Activated CD8-positive, alpha-beta T cell treated with anti-CD3 and anti-CD28 coated beads, Interleukin-2, amount 10 ng/mL, durations not matched to agents 7 days and 5 days (primary cell): ENCODE measurements around the gene DSCAM. TPM values are rescaled to one million over a fixed set of nuclear protein-coding genes. Genes with fewer than 3 reads are reported as not detected.

Experiments used
- ATAC-seq: fragments of 150-1000 bp; cut with Tn5 transposase; one replicate; pipeline ENCODE4 v1.10.0; 2021; ENCODE audit warnings: moderate library complexity
- CTCF ChIA-PET: fragments of 350-600 bp; sonication (Branson Sonifier 250); formaldehyde crosslinking; loops from one replicate; lab custom pipeline; 2021; ENCODE audit warnings: antibody characterized with exemption; lab: Charles Lee
- POLR2A ChIA-PET: fragments of 350-600 bp; sonication (Branson Sonifier 250); formaldehyde crosslinking; loops from one replicate; lab custom pipeline; 2021; ENCODE audit warnings: antibody characterized with exemption; lab: Charles Lee
- DNase-seq: peaks from one replicate; pipeline ENCODE4 v3.0.0-alpha.2; 2020
- H3K27ac Mint-ChIP-seq: one replicate; pipeline ENCODE4 v1.8.0; 2021; ENCODE audit warnings: mild to moderate bottlenecking, mixed read lengths
- H3K27me3 Mint-ChIP-seq: one replicate; pipeline ENCODE4 v1.8.0; 2021; ENCODE audit warnings: low read depth, mixed read lengths
- H3K36me3 Mint-ChIP-seq: one replicate; pipeline ENCODE4 v1.8.0; 2021; ENCODE audit warnings: low read depth, mixed read lengths
- H3K4me1 Mint-ChIP-seq: one replicate; pipeline ENCODE4 v1.8.0; 2021; ENCODE audit warnings: low read depth, mixed read lengths
- H3K4me3 Mint-ChIP-seq: one replicate; pipeline ENCODE4 v1.8.0; 2021; ENCODE audit warnings: mild to moderate bottlenecking, mixed read lengths
- H3K9me3 Mint-ChIP-seq: one replicate; pipeline ENCODE4 v1.8.0; 2022; ENCODE audit warnings: mixed read lengths; ENCODE audit not compliant: insufficient read depth
- total RNA-seq, 2 experiments: library from RNA; stranded (reverse); gene quantifications; one replicate each; pipeline ENCODE4 v1.2.3, GENCODE V29; 2021

Gene DSCAM
- total RNA-seq, 2 experiments from 2014 or later: not detected

DNA sequence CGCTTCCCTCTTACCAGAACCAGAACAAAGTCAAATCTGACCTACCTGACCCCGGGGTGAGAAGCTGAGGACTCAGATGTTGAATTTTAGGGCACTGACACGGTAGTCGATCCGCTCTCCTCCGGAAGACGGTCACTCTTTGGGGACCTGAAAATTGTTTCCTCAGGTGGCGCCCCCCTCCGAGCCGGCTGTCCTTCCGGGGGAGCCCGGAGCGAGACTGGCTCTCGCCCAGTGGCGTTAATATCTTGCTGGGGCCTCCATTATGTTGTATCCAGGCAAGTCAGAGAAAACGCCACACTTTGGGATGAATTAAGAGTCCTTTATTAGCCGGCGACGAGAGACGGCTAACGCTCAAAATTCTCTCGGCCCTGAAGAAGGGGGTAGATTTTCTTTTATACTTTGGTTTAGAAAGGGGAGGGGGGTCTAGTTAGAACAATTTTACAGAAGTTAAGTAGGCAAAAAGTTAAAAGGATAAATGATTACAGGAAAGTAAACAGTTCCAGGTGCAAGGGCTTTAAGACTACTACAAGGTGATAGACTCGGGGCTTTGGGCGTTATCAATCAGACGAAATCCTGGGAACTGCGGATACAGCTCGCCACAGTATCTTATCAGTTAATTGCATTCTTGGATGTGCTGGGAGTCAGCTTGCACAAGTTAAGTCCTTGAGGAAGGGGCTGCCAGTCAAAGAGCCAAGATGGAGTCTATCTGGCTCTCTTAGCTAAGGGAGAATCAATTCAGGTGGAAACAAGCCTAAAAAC is 269.5 kb downstream of the DSCAM start:
- no peak overlapping the region for H3K27ac Mint-ChIP-seq
- DNase-seq (no peak), ATAC-seq (no peak)
- no peaks in the 10 kb centered on the region for H3K9me3 Mint-ChIP-seq
- H3K4me3 Mint-ChIP-seq: no peak overlapping the region
- no peaks in the 10 kb centered on the region for H3K27me3 Mint-ChIP-seq
- H3K4me1 Mint-ChIP-seq: no peaks in the 10 kb centered on the region
- ChIA-PET POLR2A (no interaction called here), CTCF (no interaction called here)
- no peaks in the 10 kb centered on the region for H3K36me3 Mint-ChIP-seq

DNA sequence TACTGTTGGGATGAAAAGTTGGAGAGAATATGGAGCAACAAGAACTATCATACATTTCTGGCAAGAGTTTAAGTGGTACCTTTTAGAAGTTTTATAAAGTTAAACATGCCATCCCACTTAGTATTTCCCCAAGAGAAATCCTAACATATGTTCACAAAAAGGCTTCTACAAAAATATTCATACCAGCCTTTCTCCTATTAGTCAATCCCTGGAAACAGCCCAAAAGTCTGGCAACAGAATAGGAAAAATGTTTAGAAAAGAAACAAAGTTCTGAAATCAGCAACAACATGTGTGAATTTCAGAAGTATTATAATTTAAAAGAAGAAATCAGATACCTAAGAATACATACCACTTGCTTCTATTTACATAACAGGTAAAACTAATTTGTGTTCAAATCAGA is 271.0 kb downstream of the DSCAM start:
- CTCF ChIA-PET: no interaction called here
- H3K36me3 Mint-ChIP-seq: no peaks in the 10 kb centered on the region
- no peak for DNase-seq

DNA sequence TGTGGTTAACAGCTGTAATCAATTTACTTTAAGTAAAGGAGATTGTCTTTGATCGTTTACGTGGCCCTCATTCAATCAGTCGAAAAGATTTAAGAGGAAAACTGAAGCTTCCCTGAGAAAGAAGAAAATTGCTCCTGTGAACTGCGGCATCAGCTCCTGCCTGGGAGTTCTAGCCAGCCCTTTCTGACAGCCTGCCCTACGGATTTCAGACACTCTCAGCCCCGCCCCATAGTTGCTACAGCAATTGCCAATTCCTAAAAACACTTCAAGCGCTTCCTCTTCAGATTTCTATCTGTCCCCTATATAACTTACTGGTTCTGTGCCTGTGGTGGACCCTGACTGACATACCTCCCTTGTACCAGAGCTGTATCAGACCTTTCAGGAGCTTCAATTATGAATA is 277.6 kb downstream of the DSCAM start:
- CTCF ChIA-PET: no interaction called here
- Mint-ChIP-seq H3K4me1 (no peaks in the 10 kb centered on the region), H3K9me3 (peaks cover 6% of the 10 kb centered on the region), H3K27ac (no peak overlapping the region), H3K36me3 (no peaks in the 10 kb centered on the region), H3K27me3 (no peaks in the 10 kb centered on the region), H3K4me3 (no peak overlapping the region)
- ATAC-seq (no peak), DNase-seq (no peak)
- POLR2A ChIA-PET: no interaction called here

More for the DNA sequence above, 271.0 kb downstream of the DSCAM start:
- POLR2A ChIA-PET: no interaction called here
- no peak overlapping the region for H3K27ac Mint-ChIP-seq
- no peak overlapping the region for H3K4me3 Mint-ChIP-seq
- no peaks in the 10 kb centered on the region for H3K4me1 Mint-ChIP-seq
- ATAC-seq: no peak
- H3K27me3 Mint-ChIP-seq: no peaks in the 10 kb centered on the region
- no peaks in the 10 kb centered on the region for H3K9me3 Mint-ChIP-seq

DNA sequence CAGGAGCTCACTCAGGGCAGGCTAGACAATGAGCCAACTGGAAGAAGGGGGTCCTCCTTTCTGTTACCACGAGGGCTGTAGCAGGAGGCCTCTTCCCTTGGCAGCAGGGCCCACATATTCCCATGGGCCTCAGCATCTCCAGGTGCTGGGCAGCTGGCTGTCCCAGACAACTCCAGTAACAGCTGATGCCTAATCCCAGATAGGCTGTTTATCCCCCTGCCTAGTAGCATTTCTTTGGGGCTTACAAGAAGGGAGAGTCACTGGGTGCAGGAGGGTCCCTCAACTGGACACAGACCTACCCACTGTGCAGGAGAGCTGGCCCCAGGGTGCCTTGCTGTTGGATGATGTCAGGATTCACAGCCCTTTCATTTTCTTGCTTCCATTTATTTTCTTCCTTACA is 278.2 kb downstream of the DSCAM start:
- no peaks in the 10 kb centered on the region for H3K27me3 Mint-ChIP-seq
- no peak overlapping the region for H3K4me3 Mint-ChIP-seq
- POLR2A ChIA-PET: no interaction called here
- no peaks in the 10 kb centered on the region for H3K36me3 Mint-ChIP-seq
- ATAC-seq (no peak), DNase-seq (no peak)
- CTCF ChIA-PET: no interaction called here
- H3K27ac Mint-ChIP-seq: no peak overlapping the region
- no peaks in the 10 kb centered on the region for H3K4me1 Mint-ChIP-seq
- H3K9me3 Mint-ChIP-seq: peaks cover 6% of the 10 kb centered on the region

DNA sequence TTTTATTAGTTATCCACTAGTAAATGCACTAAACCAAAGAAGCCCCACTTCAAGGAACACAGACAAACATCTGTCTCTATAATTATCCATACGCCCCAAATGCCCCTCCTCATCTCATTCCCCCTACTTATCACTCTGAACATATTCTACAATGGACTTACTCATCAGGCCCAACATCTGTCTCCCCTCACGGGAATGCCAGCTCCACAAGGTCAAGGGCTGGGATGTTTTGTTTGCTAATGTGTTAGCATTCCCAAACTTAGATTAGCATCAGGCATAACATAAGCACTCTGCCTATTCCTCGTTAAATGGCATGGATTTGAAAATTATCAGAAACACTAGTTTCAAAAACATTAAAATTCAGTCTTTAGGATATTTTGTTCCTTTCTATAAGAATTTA is 279.5 kb downstream of the DSCAM start:
- POLR2A ChIA-PET: no interaction called here

DNA sequence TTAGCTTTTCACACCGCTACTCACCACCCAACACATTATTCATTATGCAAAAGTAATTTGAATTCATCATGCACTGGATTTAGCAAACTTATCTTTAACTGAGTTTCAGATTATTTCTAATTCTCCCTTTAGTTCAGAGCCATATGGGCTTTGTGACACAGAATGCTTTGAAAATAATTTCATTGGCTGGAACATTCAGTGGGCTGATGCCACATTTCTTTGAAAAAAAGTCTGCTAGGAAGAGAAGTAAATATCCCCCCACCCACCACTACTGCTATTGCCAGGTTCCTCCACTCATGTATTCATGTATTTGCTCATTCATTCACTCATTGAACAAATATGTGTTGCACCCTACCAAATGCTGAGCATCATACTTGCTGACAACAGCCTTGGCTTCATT is 280.5 kb downstream of the DSCAM start:
- CTCF ChIA-PET: no interaction called here
- no peaks in the 10 kb centered on the region for H3K4me1 Mint-ChIP-seq
- DNase-seq (no peak), ATAC-seq (no peak)
- H3K27me3 Mint-ChIP-seq: no peaks in the 10 kb centered on the region
- peaks cover 6% of the 10 kb centered on the region for H3K9me3 Mint-ChIP-seq
- H3K27ac Mint-ChIP-seq: no peak overlapping the region
- no peaks in the 10 kb centered on the region for H3K36me3 Mint-ChIP-seq
- no peak overlapping the region for H3K4me3 Mint-ChIP-seq
- POLR2A ChIA-PET: no interaction called here

More for the DNA sequence above, 279.5 kb downstream of the DSCAM start:
- ATAC-seq (no peak), DNase-seq (no peak)
- Mint-ChIP-seq H3K36me3 (no peaks in the 10 kb centered on the region), H3K27me3 (no peaks in the 10 kb centered on the region), H3K4me1 (no peaks in the 10 kb centered on the region), H3K4me3 (no peak overlapping the region), H3K9me3 (peaks cover 6% of the 10 kb centered on the region), H3K27ac (no peak overlapping the region)
- CTCF ChIA-PET: no interaction called here

DNA sequence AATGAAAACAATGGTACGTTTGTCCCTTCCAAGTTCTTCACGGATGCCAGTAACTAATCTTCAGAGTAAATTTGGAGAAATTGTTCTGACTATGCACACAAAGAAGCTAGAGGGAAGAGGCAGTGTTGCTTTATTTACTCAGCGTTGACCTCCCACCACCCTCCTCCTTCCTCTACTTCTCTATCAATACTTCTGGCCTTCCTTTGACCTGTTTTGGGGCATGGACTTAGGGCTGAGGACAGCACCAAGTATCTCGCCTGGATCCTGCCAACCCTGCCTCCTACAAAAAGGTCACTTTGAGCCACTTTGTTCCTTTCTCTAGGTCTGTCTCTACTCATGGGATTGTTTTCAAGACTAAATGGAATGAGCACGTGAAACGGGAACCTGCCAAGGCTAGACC is 282.6 kb downstream of the DSCAM start:
- no peak overlapping the region for H3K27ac Mint-ChIP-seq
- ChIA-PET CTCF (no interaction called here), POLR2A (no interaction called here)
- H3K36me3 Mint-ChIP-seq: no peaks in the 10 kb centered on the region
- no peaks in the 10 kb centered on the region for H3K4me1 Mint-ChIP-seq
- H3K4me3 Mint-ChIP-seq: no peak overlapping the region
- H3K9me3 Mint-ChIP-seq: peaks cover 14% of the 10 kb centered on the region
- H3K27me3 Mint-ChIP-seq: no peaks in the 10 kb centered on the region
- DNase-seq (no peak), ATAC-seq (no peak)

DNA sequence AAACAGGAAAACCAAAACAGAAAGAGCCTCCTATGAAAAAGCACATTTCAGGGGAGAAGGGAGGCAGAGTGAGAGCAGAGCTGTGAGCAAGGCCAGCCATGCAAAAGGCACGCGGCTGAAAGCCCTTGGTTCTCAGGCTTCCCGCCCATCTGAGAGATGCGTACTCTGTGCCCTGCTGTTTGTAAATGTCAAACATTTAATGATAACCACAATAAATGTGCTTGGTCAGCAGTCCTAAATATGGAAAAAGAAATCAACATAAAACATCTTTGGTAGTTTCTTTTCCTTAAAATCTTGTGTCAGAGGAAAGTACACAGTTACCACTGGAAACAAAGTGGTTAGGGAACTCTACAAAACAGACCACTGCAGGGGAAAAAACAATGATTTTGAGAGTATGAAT is 283.1 kb downstream of the DSCAM start:
- ChIA-PET CTCF (no interaction called here), POLR2A (no interaction called here)
- Mint-ChIP-seq H3K27ac (no peak overlapping the region), H3K9me3 (peaks cover 14% of the 10 kb centered on the region), H3K27me3 (no peaks in the 10 kb centered on the region), H3K36me3 (no peaks in the 10 kb centered on the region), H3K4me1 (no peaks in the 10 kb centered on the region), H3K4me3 (no peak overlapping the region)
- ATAC-seq (no peak), DNase-seq (no peak)

DNA sequence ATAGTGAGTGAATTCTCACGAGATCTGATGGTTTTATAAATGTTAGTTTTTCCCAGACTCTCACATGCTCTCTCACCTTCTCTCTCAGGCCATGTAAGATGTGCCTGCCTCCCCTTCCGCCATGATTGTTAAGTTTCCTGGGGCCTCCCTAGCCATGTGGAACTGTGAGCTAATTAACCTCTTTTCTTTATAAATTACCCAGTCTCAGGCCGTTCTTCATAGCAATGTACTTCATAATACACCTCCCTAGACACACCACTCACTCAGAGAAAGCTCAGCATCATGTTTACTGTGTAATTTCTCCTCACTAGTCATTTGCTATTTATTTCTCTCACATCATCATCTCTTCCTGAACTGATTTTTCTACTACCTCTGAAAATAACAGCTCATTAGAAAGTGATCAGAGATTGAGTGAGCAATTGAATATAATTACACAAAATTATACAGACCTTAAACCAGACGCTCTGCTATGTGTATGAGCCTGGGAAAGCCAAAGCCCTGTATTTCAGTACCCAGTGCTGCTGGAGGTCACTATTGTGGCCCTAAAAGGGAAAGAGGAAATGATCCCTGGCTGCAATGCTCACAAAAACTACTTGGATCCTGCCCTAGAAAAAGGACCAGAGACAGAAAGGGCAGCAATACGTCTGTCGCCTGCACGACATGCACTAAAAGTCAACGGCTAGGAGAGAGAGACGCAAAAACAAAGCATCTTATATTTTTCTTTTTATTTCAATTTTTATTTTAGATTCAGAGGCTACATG is 284.5 kb downstream of the DSCAM start:
- peaks cover 20% of the 10 kb centered on the region for H3K9me3 Mint-ChIP-seq
- POLR2A ChIA-PET: no interaction called here

DNA sequence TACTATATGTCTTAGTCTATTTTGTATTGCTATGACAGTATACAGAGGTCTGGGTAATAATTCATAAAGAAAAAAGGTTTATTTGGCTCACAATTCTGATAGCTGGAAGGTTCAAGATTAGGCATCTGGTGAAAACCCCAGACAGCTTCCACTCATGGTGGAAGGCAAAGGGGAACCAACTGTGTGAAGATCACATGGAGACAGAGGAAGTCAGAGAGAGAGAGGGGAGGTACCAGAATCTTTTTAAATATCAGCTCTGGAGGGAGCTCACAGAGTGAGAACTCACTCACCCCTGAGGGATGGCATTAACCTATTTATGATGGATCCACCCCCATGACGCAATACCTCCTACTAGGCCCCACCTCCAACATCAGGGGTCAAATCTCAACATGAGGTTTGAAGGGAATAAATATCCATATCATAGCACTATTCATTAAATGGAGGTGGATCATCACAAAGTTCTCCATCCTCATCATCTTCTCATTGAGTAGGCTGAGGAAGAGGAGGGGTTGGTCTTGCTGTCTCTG is 290.5 kb downstream of the DSCAM start:
- ChIA-PET CTCF (no interaction called here), POLR2A (no interaction called here)
- Mint-ChIP-seq H3K4me3 (no peak overlapping the region), H3K27me3 (no peaks in the 10 kb centered on the region), H3K36me3 (no peaks in the 10 kb centered on the region), H3K27ac (no peak overlapping the region), H3K4me1 (no peaks in the 10 kb centered on the region), H3K9me3 (peaks cover 15% of the 10 kb centered on the region)
- ATAC-seq: no peak
- DNase-seq: no peak

More for the DNA sequence above, 284.5 kb downstream of the DSCAM start:
- Mint-ChIP-seq H3K27me3 (no peaks in the 10 kb centered on the region), H3K4me3 (no peak overlapping the region), H3K27ac (no peak overlapping the region), H3K4me1 (no peaks in the 10 kb centered on the region), H3K36me3 (no peaks in the 10 kb centered on the region)
- ATAC-seq (no peak), DNase-seq (no peak)
- CTCF ChIA-PET: no interaction called here

DNA sequence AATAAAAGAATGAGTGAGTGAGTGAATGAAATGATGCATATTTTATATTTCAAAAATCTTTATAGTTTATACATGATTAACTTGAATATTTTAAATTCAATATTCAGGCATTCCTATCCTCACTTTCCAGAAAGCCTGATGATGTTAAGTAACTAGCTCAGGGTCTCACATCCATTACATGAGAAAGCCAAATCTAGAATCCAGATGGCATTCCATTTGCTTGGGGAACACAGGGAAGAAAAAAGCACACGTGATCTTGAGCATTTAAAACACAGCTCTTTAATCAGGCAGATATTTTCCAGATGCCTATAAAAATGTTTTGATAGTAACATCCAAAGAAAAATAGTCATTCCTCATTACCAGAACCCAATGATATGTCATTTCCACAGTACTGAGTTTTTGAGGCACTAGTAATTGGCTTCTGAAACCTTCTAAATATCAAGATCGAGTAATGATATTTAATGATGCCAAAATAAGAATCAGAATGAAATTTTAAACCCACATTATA is 291.9 kb downstream of the DSCAM start:
- ATAC-seq (no peak), DNase-seq (no peak)
- H3K9me3 Mint-ChIP-seq: peaks cover 9% of the 10 kb centered on the region
- CTCF ChIA-PET: no interaction called here
- no peaks in the 10 kb centered on the region for H3K4me1 Mint-ChIP-seq
- H3K4me3 Mint-ChIP-seq: no peak overlapping the region
- no peak overlapping the region for H3K27ac Mint-ChIP-seq
- H3K36me3 Mint-ChIP-seq: no peaks in the 10 kb centered on the region
- POLR2A ChIA-PET: interaction anchor here (0.6 kb wide), 1 partner anchor 101 kb away, joined by 3 read pairs; no protein-coding TSS in a partner anchor
- no peaks in the 10 kb centered on the region for H3K27me3 Mint-ChIP-seq

DNA sequence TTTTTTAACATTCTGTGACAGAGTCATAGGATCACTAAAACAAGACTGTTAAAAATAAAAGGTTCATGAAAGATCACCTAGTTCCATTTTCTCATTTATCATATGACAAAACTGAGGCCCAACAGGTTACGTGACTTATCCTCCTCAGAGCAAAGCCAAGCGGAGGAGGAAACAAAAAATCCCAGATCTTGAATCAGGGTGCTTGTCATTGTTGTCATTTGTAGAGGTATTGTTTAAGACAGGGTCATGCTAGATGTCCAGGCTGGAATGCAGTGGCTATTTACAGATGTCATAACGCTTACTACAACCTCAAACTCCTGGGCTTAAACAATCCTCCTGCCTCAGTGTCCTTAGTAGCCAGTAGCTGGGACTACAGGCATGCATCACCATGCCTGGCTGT is 293.2 kb downstream of the DSCAM start:
- ChIA-PET POLR2A (no interaction called here), CTCF (no interaction called here)
- H3K27me3 Mint-ChIP-seq: no peaks in the 10 kb centered on the region
- ATAC-seq (no peak), DNase-seq (no peak)
- no peak overlapping the region for H3K4me3 Mint-ChIP-seq
- no peak overlapping the region for H3K27ac Mint-ChIP-seq
- no peaks in the 10 kb centered on the region for H3K36me3 Mint-ChIP-seq
- H3K9me3 Mint-ChIP-seq: peaks cover 7% of the 10 kb centered on the region
- H3K4me1 Mint-ChIP-seq: no peaks in the 10 kb centered on the region
